Cardiac septum (tissue), 1 donor: Measurements from ENCODE around the gene ACOX3. TPM values are rescaled to one million over a fixed set of nuclear protein-coding genes. Genes with fewer than 3 reads are reported as not detected.

Source experiments
- DNase-seq: peaks from one replicate; pipeline ENCODE4 v3.0.0-alpha.2; 2020; ENCODE audit warnings: low spot score
- intact Hi-C: fragments of 100-400 bp; cut with DNase I; formaldehyde crosslinking; loops from one replicate; pipeline ENCODE4 v1.14.0; 2022
- total RNA-seq: library from RNA; stranded (reverse); fragmentation: NEBNext Ultra II Directional; extraction: Animal tissue kit (Norgen Biotek cat#: 25700); gene quantifications from one replicate; pipeline ENCODE4 v1.2.1, GENCODE V29; 2021
- donor health status: DM: no; HTN: no; CAD: no.

The ACOX3 gene
- total RNA-seq, 1 donor from 2014 or later = 29.3 TPM

- DNase-seq = no peak
- intact Hi-C loops = no loop called here
These were observed 58.5 kb downstream of the ACOX3 start for GRCh38 chr4:8381814-8382581.

DNA sequence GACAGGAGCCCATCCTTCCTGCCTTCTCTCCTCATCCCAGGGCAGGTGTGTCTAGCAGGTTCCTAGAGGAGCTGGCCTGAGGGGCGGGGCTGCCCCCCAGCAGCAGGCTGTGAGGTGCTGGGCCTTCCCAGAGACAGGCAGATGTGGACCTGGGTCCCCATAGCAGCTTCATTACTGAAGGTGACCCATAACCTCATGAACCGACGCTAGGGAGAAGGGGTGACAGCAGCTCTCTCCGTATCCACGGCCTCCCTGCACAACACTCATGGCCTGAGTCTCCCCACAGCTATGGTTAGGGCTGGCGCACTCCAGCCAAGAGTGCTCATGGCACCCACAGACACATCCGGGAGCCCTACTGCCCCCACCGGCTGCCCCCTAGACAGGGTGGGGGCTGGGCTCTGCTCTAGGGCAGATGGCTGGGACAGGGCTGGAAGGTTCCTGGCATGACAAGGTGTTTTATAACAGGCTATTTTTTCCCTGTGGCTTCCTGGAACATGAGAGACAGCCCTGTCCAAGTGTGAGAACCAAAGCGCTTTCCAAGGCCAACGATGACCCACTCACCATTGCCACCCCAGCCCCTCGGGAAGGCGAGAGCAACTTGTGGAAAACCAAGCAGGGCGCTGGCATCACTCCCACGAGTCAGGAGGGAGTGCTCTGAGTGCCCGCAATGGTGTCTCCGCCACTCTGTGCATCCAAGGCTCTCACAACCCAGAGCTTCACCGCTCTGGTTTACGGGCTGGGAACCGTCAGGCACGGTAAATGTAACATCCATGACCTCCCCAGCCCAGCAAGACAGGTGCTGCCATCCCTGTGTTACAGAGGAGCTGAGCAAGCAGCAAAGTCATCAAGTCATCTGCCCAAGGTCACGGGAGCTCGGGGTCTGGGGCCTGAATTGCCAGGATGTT is 59.8 kb downstream of the ACOX3 start:
- intact Hi-C loops = loop anchor here (1.0 kb wide), 1 partner anchor 61 kb away; no protein-coding TSS in a partner anchor

GRCh38 chr4:8379771-8380170 is 60.8 kb downstream of the ACOX3 start:
- DNase-seq = peak; percentile 57
- intact Hi-C loops = loop anchor here (1.0 kb wide), 1 partner anchor 60 kb away; no protein-coding TSS in a partner anchor

More for the DNA sequence above, 59.8 kb downstream of the ACOX3 start:
- peak; percentile 84 for DNase-seq

GRCh38 chr4:8379281-8379680 is 61.2 kb downstream of the ACOX3 start:
- intact Hi-C loops = no loop called here
- no peak for DNase-seq

DNA sequence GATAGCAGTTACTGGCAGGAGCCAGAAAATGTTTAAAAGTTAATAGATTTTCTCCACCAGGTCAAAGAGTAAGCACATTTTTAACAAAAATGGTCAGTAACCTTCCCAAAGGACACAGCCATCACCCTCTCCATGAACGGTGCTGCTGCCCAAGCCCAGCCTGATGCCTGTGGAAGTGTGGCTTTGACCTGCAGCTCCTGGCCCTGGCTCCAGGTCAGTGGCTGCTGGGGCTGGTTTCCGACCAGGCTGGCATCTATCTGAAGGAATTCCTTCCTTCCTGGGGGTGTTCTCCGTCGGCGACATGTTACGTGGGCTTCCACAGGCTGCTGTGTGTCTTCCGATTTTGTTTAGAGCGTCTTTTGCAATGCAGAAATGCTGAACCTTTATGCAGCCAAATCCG is 61.7 kb downstream of the ACOX3 start:
- peak; percentile 64 for DNase-seq
- intact Hi-C loops = no loop called here

GRCh38 chr4:8378101-8378724 is 62.3 kb downstream of the ACOX3 start:
- intact Hi-C loops = no loop called here
- DNase-seq = peak; percentile 61

GRCh38 chr4:8377103-8378075 is 63.1 kb downstream of the ACOX3 start:
- intact Hi-C loops = no loop called here
- DNase-seq = peak; percentile 60

GRCh38 chr4:8376361-8377102 is 64.0 kb downstream of the ACOX3 start:
- peak; percentile 71 for DNase-seq
- intact Hi-C loops = no loop called here

- DNase-seq = peak; percentile 61
- intact Hi-C loops = no loop called here
These were observed 65.5 kb downstream of the ACOX3 start for GRCh38 chr4:8374851-8375649.

DNA sequence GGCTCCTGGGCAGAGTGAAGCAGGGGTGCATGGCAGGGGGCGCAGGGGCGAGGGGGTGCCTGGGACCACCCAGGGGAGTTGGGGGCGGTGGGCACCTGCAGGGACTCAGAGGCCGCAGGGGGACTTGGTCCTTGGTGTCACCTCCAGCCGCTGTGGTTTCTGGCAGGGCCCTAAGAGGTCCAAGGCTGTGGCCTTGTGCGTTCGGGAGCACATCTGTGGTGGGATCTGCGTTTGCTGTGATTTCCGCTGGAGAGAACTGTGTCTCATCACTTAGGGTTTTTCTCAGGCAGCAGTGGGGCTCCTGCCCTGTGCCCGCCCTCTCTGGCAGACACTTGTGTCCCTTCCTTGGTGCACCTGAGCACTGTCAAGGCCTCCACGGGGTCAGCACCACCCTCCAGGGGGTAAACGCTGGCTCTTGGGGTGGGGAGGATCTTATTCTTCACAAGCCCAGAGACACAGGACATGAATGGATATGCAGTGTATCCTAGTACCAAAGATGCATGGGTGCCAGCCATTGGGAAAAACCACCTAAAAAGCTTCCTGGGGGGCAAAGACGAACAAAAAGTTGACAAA is 66.5 kb downstream of the ACOX3 start:
- intact Hi-C loops = no loop called here
- DNase-seq = peak; percentile 47

GRCh38 chr4:8373270-8373972 is 67.1 kb downstream of the ACOX3 start:
- peak; percentile 72 for DNase-seq
- intact Hi-C loops = no loop called here

DNA sequence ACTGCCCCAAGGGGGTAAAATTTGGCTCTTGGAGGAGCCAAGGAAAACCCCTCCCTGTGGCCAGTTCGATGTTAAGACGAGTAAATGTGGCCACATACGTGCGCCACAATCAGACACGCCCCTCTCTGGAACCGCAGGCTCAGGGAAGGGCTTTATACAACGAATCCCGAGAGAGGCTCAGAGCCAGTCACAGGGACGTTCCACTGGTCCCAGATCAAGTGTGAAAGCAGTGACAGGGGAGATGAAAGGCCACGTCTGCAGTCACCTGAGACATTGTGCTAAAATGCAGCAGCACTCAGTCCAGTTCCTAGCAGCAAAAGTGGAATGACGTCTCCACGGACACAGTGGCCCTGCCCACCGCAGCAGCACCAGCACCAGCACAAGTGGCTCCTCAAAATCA is 68.0 kb downstream of the ACOX3 start:
- peak; percentile 50 for DNase-seq
- intact Hi-C loops = no loop called here

GRCh38 chr4:8371596-8371995 is 68.9 kb downstream of the ACOX3 start:
- intact Hi-C loops = no loop called here

GRCh38 chr4:8370835-8371595 is 69.5 kb downstream of the ACOX3 start:
- DNase-seq = peak; percentile 80
- intact Hi-C loops = no loop called here

More at GRCh38 chr4:8371596-8371995, 68.9 kb downstream of the ACOX3 start:
- peak; percentile 69 for DNase-seq

DNA sequence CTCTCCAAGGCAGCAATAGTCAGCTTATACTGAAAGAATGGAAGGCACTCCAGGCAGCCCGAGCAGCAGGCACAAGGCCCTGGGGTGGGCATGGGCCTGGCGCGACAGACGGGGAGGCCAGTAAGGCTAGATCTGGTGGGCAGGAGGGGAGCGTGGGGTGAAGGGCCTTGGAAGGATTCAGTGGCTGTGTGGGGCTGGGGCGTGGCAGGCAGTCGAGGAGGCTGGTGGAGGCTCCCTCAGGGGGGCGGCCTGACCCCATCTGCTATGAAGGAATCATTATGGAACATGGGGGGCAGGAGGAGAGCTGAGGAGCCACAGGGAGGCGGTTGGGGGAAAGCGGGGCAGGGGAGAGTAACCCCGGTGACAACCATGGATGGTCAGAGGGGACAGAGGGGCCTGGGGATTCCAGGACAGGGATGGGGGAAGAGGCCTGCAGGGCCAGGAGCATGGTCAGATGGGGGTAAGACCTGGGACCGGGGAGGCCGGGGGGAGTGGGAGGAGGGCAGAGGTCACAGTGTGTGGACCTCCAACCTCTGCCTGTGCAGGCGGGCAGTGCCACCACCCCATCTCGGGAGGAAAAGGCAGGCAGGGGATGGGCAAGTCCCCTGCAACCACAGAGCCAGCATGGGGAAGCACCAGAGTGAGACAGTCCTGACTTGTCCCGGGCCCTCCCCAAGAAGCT is 70.3 kb downstream of the ACOX3 start:
- peak; percentile 49 for DNase-seq
- intact Hi-C loops = no loop called here
